Measurements from ENCODE around the gene FOSL1. TPM values are rescaled to one million over a fixed set of nuclear protein-coding genes. Genes with fewer than 3 reads are reported as not detected.

Gene FOSL1
- polyA plus RNA-seq, 1 donor (not counting 4 experiments of a cell fraction or from before 2014, with no cell fraction given), result 21.8 TPM

DNA sequence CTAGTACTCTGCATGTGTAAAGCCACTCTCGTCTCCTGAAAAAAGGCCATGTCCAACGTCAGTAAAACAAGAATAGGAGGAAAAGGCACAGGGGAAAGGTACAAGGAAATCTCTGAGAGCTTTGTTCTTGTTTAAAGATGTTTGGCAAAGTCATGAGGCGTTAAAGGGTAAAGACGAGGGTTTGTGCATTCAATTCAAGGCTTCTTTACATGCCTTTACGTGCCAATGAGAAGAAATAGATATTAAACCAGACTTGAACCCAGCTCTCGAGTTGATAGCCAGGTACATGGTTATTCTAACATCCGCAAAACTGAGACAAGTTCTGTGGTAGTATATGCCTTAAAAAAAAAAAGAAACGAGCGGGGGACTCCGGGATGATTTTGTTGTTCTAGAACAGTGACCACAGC, 41.5 kb downstream of the FOSL1 start:
- dilution Hi-C loops (cut with MboI; ENCODE audit: extremely low pct_ligation_motif_present, low sequenced_read_pairs), result no loop called here
- H3K9ac ChIP-seq (ENCODE audit: control insufficient read depth, extremely low read depth, insufficient read depth, low read length), result peak overlapping the region; percentile 83
- H4K20me1 ChIP-seq (ENCODE audit: control insufficient read depth, extremely low read depth, insufficient read depth, low read length), result peaks cover 37% of the 10 kb centered on the region
- H3K4me2 ChIP-seq (ENCODE audit: control insufficient read depth, extremely low read depth, insufficient read depth, low read depth, low read length), result peak overlapping the region; percentile 92
- no peaks in the 10 kb centered on the region for H3K9me3 ChIP-seq (ENCODE audit: control insufficient read depth, low read depth, low read length)
- H3K27me3 ChIP-seq (ENCODE audit: control insufficient read depth, extremely low read depth, insufficient read depth, low read length), result no peaks in the 10 kb centered on the region
- peak overlapping the region; percentile 90 for H3K27ac ChIP-seq (ENCODE audit: control insufficient read depth, insufficient read depth, low read length)
- peaks cover 71% of the 10 kb centered on the region for H3K79me2 ChIP-seq (ENCODE audit: control insufficient read depth, insufficient read depth, low read length)
- peak overlapping the region; percentile 83 to 96 (median 91) for H3K4me3 ChIP-seq (ENCODE audit: control insufficient read depth in 2 of 3, extremely low read depth in 1 of 3, insufficient read depth in 2 of 3, low read depth in 1 of 3, low read length in 3 of 3)
- peak overlapping the region; percentile 60 for H2AFZ ChIP-seq (ENCODE audit: control insufficient read depth, low read length)
- no peak for DNase-seq (ENCODE audit: low read depth, low spot score)
- peaks cover 38 to 52% of the 10 kb centered on the region in 2 experiments for H3K36me3 ChIP-seq (ENCODE audit: control insufficient read depth in 2 of 2, extremely low read depth in 1 of 2, insufficient read depth in 2 of 2, low read length in 2 of 2)
- no peak for FAIRE-seq
- peaks cover 32% of the 10 kb centered on the region for H3K4me1 ChIP-seq (ENCODE audit: control insufficient read depth, extremely low read depth, insufficient read depth, low read length)
- H3K9me1 ChIP-seq (ENCODE audit: control insufficient read depth, extremely low read depth, insufficient read depth, low read length), result peaks cover 7% of the 10 kb centered on the region
- no peak for TF ChIP-seq EZH2 (IDR thresholded peaks at IDR 0.05; ENCODE audit: low read length)
- TF ChIP-seq, protein P1, sequence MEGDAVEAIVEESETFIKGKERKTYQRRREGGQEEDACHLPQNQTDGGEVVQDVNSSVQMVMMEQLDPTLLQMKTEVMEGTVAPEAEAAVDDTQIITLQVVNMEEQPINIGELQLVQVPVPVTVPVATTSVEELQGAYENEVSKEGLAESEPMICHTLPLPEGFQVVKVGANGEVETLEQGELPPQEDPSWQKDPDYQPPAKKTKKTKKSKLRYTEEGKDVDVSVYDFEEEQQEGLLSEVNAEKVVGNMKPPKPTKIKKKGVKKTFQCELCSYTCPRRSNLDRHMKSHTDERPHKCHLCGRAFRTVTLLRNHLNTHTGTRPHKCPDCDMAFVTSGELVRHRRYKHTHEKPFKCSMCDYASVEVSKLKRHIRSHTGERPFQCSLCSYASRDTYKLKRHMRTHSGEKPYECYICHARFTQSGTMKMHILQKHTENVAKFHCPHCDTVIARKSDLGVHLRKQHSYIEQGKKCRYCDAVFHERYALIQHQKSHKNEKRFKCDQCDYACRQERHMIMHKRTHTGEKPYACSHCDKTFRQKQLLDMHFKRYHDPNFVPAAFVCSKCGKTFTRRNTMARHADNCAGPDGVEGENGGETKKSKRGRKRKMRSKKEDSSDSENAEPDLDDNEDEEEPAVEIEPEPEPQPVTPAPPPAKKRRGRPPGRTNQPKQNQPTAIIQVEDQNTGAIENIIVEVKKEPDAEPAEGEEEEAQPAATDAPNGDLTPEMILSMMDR (optimal IDR thresholded peaks at IDR 0.05 in 1 of 3, IDR thresholded peaks at IDR 0.05 in 1 of 3, conservative IDR thresholded peaks at IDR 0.05 in 1 of 3; ENCODE audit: extremely low read depth in 1 of 3, insufficient read depth in 2 of 3, low read length in 3 of 3), result no peak

DNA sequence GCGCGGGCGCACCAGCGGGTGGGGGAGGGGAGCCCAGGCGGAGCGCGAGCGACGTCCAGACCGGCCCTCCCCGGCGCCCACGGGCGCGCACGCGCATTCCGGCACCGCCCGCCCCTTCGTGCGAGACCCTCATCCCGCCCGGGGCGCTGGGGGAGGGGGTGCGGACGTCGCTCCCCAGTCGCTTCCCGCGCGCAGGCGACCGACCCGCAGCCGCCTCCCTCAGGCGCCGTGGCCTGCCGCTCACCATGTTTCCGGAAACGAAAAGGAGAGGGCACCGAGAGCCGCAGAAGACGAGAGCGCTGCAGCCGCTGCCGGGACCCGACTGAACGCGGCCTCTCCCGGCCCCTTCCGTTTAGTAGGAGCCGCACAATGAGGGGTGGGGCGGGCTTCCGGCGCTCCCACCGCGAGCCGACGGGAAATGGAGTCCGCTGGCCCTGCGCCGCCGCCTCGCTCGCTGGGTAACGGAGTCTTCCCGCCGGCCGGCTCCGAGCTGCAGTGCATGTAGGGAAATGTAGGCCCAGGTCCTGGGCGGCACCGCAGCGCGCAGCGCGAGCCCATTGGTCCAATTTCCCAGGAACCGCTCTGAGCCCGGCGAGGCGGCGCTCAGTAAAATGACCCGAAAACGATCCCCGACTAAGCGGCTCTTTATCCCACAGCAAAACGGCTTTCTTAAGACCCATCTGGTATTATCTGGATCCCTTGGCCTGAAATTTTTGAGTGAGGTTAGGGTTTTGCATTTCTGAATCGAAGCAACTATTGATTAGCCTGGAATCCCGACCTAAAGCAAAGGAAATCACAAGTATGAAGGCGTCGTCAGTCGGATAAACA, 42.1 kb downstream of the FOSL1 start, which contains the start of gene CFL1:
TSS of gene CFL1 (minus strand) at position 328 of the 828 bp plus-strand sequence. CDS start at position 247, 81 bp downstream.
- Histone ChIP-seq H3K9me1 (ENCODE audit: control insufficient read depth, extremely low read depth, insufficient read depth, low read length) (peaks cover 7% of the 10 kb centered on the region), H3K4me3 (ENCODE audit: control insufficient read depth in 2 of 3, extremely low read depth in 1 of 3, insufficient read depth in 2 of 3, low read depth in 1 of 3, low read length in 3 of 3) (peak within 1 kb of the TSS; percentile 83 to 96 (median 91)), H2AFZ (ENCODE audit: control insufficient read depth, low read length) (peak within 1 kb of the TSS; percentile 71), H3K9ac (ENCODE audit: control insufficient read depth, extremely low read depth, insufficient read depth, low read length) (peak within 1 kb of the TSS; percentile 83), H4K20me1 (ENCODE audit: control insufficient read depth, extremely low read depth, insufficient read depth, low read length) (peaks cover 43% of the 10 kb centered on the region), H3K4me1 (ENCODE audit: control insufficient read depth, extremely low read depth, insufficient read depth, low read length) (peaks cover 32% of the 10 kb centered on the region), H3K79me2 (ENCODE audit: control insufficient read depth, insufficient read depth, low read length) (peaks cover 67% of the 10 kb centered on the region), H3K9me3 (ENCODE audit: control insufficient read depth, low read depth, low read length) (no peaks in the 10 kb centered on the region), H3K4me2 (ENCODE audit: control insufficient read depth, extremely low read depth, insufficient read depth, low read depth, low read length) (peak within 1 kb of the TSS; percentile 100), H3K27me3 (ENCODE audit: control insufficient read depth, extremely low read depth, insufficient read depth, low read length) (no peaks in the 10 kb centered on the region), H3K36me3 (ENCODE audit: control insufficient read depth in 2 of 2, extremely low read depth in 1 of 2, insufficient read depth in 2 of 2, low read length in 2 of 2) (peaks cover 37 to 52% of the 10 kb centered on the region in 2 experiments), H3K27ac (ENCODE audit: control insufficient read depth, insufficient read depth, low read length) (peak within 1 kb of the TSS; percentile 90)
- FAIRE-seq, result no peak
- dilution Hi-C loops (cut with MboI; ENCODE audit: extremely low pct_ligation_motif_present, low sequenced_read_pairs), result no loop called here
- no peak for TF ChIP-seq EZH2 (IDR thresholded peaks at IDR 0.05; ENCODE audit: low read length)
- TF ChIP-seq, protein P1 (optimal IDR thresholded peaks at IDR 0.05 in 1 of 3, IDR thresholded peaks at IDR 0.05 in 1 of 3, conservative IDR thresholded peaks at IDR 0.05 in 1 of 3; ENCODE audit: extremely low read depth in 1 of 3, insufficient read depth in 2 of 3, low read length in 3 of 3), result no peak
- peak; percentile 76 for DNase-seq (ENCODE audit: low read depth, low spot score)

Data from keratinocyte (primary cell).